GM20431 (cell line): Measurements from ENCODE around the gene KCNK1.

Experiments
- in situ Hi-C: fragments of 300-500 bp; cut with MseI, MboI; formaldehyde crosslinking; loops from one replicate; pipeline ENCODE4 v1.15.0; 2020; ENCODE audit warnings: low sequenced_read_pairs; ENCODE audit not compliant: unreplicated experiment

The KCNK1 gene

DNA sequence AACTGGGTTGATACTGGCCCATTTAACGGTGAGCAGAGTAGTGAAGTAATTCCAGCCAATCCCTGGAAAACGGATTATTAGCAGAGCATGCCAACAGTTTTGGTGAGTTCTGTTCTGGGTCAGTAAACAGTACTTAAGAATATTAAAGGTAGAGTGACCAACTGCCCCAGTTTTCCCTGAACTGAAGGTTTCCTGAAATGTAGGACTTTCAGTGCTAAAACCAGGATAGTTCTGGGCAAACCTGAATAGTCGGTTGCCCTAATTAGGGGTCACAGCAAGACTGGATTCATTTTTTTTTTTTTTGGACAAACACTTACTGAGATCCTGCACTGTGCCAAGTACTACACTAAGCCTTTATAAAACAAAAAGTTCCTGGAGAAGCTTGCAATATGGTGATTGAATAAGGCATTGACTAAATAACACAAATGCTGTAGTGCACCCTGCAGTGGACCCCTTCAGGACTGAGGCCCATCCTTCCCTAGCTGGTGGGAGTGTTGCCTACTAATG is 75.9 kb downstream of the KCNK1 start:
- in situ Hi-C loops: no loop called here

DNA sequence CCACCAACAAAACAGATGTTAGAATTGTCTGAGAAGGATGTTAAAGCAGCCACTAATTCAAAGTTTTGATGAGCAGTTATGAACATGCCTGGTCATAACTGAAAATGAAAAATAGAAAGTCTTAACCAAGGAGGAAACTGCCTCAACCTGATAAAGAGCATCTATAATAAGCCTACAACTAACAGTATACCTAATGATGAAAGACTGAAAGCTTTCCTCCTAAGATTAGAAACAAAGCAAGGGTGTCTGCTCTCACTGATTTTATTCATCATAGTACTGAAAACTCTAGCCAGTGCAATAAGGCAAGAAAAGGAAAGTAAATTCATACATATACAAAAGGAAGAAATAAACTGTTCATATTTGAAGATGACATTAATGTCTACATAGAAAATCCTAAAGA is 82.0 kb downstream of the KCNK1 start:
- in situ Hi-C loops: no loop called here

DNA sequence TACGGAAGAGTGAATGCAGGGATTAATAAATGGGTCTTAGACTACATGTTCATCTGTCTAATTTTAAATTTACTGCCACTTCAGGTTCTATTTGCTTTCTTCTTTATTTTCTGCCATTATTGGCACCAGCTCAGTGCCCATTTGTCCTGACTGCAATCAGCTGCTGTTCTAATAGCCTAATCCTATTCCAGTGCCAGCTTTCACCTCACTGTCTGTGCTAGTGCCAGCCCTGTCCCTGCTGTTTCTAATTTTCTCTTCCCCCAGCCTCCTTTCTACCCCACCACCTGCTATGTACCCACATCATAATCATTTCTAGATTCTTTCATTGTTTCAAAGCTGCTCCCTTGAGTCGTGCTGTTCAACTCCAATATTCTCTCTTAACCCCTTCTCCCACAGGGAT is 86.4 kb downstream of the KCNK1 start:
- in situ Hi-C loops: no loop called here

DNA sequence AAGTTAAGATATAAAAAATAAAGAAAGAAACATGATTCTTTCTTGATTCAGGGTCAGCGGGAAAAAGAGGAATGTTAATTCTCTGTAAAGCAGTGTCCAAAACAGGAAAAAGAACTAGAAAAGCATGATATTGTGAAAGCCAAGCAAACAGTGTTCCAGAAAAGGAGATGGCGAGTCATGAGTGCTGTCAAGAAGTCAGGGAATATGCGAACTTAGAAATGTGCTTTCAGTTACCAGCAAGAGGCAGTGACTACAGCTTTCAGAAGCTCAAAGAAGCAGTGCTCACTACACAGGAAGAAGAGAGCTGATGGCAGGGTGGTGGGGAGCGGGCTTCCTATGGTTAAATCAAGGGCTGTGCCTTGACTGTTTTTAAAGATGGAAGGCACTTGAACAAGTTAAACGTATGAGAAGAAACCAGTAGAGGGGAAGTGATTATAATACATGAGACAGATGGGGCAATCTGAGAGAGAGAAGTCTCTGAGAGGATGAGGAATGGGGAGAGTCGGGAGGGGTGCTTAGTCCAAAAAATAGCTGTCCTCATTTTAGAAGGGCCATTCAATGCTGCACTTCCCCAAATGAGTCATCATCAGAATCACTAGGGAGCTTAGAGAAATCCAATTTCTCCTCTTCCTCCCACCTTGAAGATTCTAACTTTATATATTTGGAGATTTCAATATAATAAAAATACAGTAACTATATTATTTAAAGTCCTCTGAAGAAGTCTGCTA is 90.4 kb downstream of the KCNK1 start:
- in situ Hi-C loops: no loop called here

DNA sequence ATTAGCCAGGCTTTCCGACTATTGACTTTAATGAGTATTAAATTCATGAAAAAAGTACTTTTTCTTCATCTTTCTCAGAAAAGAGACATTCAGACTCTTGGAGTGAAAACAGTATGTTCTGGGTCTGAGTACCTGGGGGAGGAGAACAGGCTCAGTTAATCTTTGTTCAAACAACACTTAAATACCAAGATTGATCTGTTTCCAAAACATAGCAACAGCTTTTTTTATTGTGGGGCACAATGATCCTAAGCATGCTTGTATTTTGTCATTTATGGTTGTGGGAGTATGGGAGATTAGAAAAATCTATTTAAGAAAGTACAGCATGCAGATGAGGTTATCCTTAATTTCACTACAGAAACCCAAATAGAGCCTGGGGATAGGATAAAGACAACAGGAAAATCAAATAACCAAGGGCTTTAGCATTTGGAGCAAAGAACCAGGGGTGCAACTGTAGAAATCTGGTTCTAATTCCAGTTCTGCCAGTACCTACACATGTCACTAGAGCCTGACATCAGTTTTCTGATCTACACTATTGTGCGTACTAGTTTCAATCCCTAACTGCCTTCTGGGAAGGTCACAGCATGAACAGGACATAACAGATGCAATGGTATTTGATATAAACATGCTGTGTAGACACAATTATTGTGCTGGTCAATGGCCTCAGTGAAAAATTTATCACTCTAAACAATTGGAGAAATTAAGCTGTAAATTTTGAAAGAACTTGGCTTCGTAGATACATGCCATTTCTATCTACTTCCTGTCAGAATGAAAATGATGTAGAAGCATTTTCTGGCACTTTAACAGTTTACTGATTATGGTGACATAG is 91.2 kb downstream of the KCNK1 start:
- in situ Hi-C loops: no loop called here

DNA sequence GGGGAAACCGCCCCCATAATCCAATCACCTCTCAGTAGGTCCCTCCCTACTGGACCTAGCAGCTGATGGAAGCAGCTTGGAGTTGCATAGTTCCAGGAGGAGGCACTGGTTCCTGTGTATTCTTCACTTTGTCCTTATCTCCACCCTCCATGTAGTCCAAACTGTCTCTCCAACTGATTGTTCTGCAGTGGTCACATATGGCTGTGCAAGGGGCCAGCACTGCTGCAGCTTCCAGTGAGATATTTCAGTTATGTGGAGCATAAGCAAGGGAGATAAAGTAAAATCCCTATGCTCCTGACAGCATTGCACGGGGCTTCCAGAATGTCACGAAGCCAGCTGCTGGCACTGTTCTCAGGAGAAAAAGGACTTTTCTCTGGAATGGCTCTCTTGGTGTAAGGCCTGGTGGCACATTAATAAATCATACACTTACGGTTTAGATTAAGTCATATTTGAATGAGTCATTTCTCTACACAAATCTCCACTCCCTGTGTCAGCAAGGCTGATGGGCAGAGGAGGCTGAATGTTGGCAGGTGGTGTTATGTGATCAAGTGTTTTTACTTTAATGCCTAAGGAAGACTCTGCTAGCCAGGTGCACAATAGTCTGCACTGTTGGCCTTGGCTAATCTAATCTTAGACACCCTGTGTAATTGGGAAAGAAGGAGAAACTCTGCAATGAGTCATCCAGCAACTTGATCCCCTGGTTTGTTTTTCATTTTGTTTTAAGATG is 93.4 kb downstream of the KCNK1 start:
- in situ Hi-C loops: no loop called here

DNA sequence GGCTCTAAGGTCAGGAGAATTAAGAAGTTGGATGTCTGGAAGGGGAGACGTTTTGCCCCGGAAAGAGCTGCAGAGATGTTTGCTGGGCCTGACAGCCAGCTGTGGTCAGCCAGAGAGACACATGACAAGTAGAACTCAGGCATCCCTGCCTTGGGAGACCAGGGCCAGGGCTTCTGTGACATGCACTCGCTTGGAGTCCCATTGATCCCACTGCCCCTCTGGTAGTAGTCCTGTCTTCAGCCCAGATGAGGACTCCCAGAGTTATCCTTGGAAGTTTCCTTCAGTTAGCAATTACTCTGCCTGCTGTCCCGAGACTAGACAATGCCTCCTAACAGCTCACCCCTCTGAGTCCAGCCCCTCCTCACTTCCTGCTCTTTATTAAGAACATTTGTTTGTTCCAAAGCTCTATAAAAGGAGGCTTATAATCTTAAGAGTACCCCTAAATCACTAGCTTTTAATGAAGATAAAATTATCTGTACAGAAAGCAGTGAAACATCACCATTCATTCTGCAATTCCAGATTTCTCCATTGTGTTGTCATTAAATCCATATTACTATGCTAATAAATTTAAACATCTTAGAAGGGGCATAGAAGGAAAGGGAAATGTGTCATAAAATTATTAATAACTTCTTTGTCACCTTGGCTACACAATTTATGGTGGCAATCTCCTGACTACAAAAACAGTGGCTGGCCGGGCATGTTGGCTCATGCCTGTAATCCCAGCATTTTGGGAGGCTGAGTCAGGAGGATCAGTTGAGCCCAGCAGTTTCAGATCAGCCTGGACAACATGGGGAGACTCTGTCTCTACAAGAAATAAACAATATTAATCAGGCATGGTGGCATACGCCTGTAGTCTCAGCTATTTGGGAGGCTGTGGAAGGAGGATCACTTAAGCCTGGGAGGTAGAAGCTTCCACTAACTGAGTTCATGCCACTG is 94.2 kb downstream of the KCNK1 start:
- in situ Hi-C loops: no loop called here

DNA sequence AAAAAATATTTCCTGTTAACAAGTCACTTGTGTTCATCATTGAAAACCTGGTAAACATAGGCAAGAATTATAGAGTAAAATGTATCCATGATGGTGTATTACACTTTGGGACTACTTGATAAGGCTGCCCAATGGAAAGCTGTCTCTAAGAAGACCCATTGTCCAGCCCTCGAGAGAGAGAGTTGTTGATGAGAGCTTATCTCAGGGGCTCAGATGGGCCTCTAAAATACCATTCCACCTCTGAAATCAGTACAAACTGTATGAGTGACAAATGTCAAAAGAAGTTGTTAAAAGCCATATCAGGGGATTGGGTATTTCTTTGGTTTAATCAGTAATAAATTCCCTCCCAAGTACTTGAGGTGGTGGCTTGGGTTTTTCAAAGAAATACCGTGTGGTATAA is 96.1 kb downstream of the KCNK1 start:
- in situ Hi-C loops: no loop called here

DNA sequence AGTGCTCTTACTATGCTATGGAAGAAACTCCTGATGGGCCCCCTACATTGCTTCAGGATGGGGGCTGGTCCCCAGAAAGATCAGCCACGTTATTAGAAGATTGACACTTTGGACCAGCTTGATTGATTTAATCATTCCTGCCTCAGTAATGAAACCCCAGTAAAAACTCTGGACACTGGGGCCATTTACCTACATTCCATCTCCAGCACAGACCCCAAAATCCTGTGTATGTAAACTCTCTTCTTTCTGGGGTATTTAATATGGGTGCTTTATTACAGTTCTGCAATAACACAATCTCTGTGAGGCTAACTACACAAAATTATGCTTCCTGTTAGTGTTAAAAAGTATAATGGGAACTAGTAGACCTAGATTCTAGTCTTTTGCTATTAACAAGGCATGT is 96.6 kb downstream of the KCNK1 start:
- in situ Hi-C loops: no loop called here

DNA sequence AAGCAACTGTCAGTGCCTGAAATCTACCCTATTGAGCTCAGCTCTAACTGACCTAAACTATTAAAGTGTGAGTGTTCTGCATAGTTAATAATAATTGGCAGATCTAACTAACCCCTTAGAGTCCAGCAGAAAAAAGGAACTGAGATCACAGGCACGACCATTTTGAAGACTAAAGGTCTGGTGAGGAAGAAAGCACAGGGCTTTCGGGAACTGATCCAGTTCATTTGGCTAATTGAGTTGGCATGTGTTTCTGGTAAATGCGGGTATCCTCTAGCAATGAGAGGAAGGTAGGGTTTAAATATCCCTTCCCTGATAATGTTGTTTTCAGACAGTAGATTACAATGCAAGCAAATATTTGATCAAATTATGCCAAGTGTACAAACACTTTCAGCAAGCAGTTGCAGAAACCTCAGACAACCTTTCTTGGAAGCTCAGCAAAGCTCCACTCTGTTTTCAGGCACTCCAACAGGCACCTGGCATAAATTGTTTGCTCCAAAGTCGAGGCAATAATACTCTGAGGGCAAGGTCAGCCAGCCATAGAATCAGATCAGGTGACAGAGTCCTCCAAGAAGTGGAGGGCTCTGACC is 100.8 kb downstream of the KCNK1 start:
- in situ Hi-C loops: no loop called here

DNA sequence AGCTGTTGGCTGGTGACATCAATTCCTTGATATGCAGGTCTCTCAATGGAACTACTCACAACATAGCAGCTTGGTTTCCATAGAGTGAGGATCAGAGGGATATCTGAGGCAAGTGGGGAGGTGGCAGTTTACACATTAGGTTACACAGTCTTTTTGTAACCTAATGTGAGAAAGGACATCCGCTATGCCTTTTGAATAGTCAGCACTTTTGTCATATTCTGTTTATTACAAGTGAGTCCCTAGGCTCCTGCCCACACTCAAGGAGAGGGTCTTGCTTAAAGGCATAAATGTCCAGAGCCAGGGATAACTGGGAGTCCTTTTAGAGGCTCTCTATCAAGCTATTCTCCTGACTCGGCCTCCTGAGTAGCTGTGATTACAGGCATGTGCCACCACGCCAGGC is 104.2 kb downstream of the KCNK1 start:
- in situ Hi-C loops: no loop called here

DNA sequence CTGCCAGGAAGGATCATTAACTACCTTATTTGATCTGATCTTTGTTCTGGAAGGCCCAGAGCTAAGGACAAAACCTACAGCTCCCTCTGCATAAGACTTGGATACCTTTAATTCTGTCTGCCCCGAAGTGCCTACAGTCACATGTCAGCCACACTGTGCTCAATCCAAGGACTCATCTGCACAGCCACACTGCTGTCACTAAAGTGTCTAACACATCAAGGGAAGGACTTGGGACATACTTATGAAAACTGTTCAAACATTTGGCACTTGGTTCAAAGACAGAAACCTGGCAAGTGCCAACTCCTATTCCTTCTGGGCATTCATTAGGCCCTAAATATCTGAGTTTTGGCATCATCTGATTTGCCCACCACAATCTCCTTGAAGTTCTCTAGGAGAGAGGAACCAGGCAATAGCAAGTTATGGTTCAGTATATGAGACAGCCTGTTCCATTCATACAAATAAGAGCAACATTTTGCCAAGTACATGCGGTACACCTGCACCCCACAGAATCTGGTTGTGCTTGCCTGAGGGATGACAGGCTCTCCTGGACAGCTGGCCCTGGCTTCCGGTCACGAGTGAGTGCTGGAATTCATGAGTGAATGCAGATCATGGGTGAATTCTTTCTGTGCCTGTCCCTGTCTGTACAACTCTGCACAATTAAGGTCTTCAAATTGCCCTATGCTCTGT is 105.9 kb downstream of the KCNK1 start:
- in situ Hi-C loops: no loop called here

DNA sequence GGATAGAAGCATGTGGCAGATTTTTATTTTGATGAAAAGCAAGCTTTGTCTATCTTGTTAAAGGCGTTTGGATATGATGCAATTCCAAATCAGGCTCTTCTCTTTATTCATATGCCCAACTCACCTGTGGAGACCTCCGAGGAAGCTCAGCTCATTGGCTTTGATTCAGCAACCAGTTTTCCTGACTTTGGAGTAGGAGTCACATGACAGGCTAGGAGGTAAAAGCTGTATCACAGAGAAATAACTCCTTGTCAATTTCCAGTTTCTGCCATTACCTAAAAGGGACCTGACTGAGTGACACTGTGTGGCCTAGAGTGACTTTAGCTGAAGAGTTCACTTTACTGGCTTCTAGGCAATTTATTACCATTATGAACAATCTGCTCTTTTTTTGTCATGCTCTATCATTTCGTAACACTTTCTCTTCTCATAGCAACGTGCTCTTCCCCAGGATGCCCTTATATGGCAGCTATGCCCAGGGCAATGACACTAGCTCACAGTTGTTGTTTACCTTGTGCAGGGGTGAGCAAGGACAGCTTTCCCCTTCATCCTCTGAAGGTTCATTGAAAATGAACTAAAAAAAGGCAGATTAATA is 107.2 kb downstream of the KCNK1 start:
- in situ Hi-C loops: no loop called here
